ENCODE measurements around the gene RIMKLB. TPM values are rescaled to one million over a fixed set of nuclear protein-coding genes. Genes with fewer than 3 reads are reported as not detected.

RIMKLB gene
- total and polyA plus RNA-seq, 10 of the 15 experiments (the other 5 are each of a cell fraction or from before 2014, with no cell fraction given): 0.15 to 0.83 (median 0.46) TPM

GRCh38 chr12:8648576-8649205 is 49.1 kb upstream of the RIMKLB start (continued):
- TF ChIP-seq, protein P1, sequence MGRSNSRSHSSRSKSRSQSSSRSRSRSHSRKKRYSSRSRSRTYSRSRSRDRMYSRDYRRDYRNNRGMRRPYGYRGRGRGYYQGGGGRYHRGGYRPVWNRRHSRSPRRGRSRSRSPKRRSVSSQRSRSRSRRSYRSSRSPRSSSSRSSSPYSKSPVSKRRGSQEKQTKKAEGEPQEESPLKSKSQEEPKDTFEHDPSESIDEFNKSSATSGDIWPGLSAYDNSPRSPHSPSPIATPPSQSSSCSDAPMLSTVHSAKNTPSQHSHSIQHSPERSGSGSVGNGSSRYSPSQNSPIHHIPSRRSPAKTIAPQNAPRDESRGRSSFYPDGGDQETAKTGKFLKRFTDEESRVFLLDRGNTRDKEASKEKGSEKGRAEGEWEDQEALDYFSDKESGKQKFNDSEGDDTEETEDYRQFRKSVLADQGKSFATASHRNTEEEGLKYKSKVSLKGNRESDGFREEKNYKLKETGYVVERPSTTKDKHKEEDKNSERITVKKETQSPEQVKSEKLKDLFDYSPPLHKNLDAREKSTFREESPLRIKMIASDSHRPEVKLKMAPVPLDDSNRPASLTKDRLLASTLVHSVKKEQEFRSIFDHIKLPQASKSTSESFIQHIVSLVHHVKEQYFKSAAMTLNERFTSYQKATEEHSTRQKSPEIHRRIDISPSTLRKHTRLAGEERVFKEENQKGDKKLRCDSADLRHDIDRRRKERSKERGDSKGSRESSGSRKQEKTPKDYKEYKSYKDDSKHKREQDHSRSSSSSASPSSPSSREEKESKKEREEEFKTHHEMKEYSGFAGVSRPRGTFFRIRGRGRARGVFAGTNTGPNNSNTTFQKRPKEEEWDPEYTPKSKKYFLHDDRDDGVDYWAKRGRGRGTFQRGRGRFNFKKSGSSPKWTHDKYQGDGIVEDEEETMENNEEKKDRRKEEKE (IDR thresholded peaks at IDR 0.05): no peak
- TF ChIP-seq GATAD2B (conservative IDR thresholded peaks at IDR 0.05; ENCODE audit: low read depth) (peak; percentile 97), POU2F2 (IDR thresholded peaks at IDR 0.05; ENCODE audit: borderline replicate concordance, low read depth, low read length) (peak; percentile 96), USF1 (IDR thresholded peaks at IDR 0.05; ENCODE audit: borderline replicate concordance, extremely low read length, insufficient read depth, low read depth, low read length) (no peak), HCFC1 (IDR thresholded peaks at IDR 0.05; ENCODE audit: low read length) (no peak), NFXL1 (IDR thresholded peaks at IDR 0.05; ENCODE audit: borderline replicate concordance) (no peak), TARDBP (IDR thresholded peaks at IDR 0.05; ENCODE audit: borderline replicate concordance) (peak; percentile 86), CUX1 (IDR thresholded peaks at IDR 0.05; ENCODE audit: insufficient replicate concordance, low read depth, low read length) (peak; percentile 75), MEF2A (IDR thresholded peaks at IDR 0.05; ENCODE audit: insufficient read depth, low read depth, low read length) (peak; percentile 94), IRF4 (IDR thresholded peaks at IDR 0.05; ENCODE audit: low read depth, low read length) (peak; percentile 100)
- TF ChIP-seq, protein P2, sequence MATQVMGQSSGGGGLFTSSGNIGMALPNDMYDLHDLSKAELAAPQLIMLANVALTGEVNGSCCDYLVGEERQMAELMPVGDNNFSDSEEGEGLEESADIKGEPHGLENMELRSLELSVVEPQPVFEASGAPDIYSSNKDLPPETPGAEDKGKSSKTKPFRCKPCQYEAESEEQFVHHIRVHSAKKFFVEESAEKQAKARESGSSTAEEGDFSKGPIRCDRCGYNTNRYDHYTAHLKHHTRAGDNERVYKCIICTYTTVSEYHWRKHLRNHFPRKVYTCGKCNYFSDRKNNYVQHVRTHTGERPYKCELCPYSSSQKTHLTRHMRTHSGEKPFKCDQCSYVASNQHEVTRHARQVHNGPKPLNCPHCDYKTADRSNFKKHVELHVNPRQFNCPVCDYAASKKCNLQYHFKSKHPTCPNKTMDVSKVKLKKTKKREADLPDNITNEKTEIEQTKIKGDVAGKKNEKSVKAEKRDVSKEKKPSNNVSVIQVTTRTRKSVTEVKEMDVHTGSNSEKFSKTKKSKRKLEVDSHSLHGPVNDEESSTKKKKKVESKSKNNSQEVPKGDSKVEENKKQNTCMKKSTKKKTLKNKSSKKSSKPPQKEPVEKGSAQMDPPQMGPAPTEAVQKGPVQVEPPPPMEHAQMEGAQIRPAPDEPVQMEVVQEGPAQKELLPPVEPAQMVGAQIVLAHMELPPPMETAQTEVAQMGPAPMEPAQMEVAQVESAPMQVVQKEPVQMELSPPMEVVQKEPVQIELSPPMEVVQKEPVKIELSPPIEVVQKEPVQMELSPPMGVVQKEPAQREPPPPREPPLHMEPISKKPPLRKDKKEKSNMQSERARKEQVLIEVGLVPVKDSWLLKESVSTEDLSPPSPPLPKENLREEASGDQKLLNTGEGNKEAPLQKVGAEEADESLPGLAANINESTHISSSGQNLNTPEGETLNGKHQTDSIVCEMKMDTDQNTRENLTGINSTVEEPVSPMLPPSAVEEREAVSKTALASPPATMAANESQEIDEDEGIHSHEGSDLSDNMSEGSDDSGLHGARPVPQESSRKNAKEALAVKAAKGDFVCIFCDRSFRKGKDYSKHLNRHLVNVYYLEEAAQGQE (IDR thresholded peaks at IDR 0.05; ENCODE audit: low read depth, low read length): peak; percentile 40; the same call in 1 of the 2 replicates
- TF ChIP-seq, protein P3, sequence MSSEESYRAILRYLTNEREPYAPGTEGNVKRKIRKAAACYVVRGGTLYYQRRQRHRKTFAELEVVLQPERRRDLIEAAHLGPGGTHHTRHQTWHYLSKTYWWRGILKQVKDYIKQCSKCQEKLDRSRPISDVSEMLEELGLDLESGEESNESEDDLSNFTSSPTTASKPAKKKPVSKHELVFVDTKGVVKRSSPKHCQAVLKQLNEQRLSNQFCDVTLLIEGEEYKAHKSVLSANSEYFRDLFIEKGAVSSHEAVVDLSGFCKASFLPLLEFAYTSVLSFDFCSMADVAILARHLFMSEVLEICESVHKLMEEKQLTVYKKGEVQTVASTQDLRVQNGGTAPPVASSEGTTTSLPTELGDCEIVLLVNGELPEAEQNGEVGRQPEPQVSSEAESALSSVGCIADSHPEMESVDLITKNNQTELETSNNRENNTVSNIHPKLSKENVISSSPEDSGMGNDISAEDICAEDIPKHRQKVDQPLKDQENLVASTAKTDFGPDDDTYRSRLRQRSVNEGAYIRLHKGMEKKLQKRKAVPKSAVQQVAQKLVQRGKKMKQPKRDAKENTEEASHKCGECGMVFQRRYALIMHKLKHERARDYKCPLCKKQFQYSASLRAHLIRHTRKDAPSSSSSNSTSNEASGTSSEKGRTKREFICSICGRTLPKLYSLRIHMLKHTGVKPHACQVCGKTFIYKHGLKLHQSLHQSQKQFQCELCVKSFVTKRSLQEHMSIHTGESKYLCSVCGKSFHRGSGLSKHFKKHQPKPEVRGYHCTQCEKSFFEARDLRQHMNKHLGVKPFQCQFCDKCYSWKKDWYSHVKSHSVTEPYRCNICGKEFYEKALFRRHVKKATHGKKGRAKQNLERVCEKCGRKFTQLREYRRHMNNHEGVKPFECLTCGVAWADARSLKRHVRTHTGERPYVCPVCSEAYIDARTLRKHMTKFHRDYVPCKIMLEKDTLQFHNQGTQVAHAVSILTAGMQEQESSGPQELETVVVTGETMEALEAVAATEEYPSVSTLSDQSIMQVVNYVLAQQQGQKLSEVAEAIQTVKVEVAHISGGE (CRISPR knock-in tag; IDR thresholded peaks at IDR 0.05): no peak
